GM21529 (cell line): ENCODE data around the gene OTOF.

Experiments used
- ATAC-seq: cut with Tn5 transposase; IDR thresholded peaks from one replicate; pipeline ENCODE4 v1.9.1; 2021; ENCODE audit not compliant: unreplicated experiment

The OTOF gene

DNA sequence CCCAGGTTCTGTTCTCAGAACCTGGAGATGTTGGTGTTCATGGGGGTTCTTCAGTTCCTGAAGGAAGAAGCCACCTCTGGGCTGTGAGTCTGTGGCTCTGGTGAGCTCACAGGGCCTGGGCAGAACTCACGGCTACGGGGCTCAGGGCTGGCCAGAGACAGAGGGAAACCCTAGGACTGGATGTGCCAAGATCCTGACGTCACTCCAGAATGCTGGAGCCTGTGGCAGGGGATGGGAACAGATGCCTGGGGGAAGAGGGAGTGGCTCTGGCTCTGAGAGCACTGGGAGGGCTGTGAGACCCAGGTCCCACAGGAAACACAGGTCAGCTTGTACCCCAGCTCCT, at the start of gene OTOF:
Gene OTOF (minus strand): TSS at position 214 of the 343 bp plus-strand sequence.
- no peak for ATAC-seq

DNA sequence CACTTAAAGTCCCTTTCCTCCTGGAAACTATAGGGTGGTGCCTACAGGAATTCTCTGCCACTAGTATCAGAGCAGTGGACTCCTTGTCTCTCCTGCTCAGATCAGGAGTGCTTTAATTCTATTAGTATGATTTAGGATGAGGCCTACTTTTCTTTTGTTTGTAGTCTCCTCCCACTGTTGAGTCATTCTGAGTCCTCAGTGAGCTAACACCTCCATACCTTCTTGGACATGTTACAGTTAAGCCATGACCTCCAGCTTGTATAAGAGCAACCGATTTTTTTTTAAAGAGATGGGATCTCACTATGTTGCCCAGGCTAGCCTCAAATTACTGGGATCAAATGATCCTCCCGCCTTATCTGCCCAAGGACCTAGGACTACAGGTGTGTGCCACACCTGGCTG, 48.7 kb upstream of the OTOF start:
- no peak for ATAC-seq

DNA sequence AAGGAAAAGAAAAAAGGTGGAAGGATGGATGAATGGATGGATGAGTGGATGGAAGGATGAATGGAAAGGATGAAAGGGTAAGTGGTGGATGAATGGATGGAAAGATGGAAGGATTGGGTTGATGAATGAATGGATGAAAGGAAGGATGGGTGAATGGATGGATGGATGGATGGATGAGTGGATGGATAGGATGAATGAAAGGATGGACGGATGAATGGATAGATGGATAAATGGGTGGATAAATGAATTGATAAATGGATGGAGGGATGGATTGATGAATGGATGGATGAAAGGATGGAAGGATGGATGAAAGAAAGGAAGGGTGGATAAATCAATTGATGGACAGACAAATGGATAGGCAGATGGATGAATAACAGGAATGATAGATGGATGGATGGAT, 48.2 kb upstream of the OTOF start:
- no peak for ATAC-seq

DNA sequence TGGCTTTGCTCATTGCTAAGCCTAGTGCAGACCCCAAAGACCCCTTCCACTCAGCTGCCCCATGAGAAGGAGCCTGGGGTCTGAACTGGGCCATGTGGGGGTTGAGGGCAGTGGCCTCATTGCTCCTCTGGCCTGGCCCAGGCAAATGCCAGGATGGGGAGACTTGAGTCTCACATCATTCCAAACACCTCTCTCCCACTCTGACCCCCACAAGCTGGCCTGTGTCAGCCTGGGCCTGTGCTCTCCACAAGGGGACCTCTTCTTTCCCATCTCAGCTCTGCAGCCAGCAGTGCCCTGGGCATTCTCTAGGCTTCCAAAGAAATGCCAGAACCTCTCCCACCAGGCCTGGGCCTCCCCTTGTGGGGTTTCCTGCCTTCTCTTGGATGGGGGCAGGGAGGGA, 45.8 kb upstream of the OTOF start:
- no peak for ATAC-seq

DNA sequence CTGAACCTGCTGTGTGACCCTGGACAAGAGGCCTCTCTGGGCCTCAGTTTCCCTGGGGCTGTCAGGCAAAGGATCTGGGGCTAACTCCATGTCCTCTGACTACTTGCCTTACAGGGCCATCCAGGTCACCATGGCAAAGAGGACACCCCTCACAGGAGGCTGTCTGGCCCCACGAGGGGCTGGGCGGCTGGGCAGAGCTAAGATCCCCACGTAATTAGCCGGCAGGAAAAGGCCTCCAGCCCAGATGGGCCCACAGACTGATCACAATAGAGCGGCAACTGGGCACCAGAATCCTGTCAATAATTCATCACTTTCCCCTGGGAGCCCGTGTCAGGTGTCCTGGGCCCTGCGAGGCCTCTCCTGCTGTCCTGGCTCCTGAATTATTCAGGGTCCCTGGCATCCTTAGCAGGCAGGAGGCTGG, 44.8 kb upstream of the OTOF start:
- no peak for ATAC-seq

DNA sequence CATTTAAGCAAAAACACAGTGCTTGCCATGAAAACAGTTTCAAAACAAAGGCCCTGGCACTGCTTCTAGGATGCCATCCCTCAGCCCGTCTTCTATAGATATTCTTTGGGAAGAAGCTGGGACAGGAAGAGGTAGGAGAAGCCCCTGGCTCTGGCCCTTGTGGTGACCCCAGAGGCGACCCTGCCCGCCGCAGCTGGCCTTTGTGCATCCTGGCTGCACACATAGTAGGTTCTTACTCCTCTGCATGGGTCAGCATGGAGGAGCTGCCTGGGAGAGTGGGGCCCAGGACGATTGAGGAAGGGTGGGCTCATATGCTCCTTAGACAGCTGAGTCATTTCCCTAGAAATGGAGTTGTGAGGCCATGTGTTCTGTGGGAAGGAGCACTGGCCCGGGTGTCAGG, 44.4 kb upstream of the OTOF start:
- no peak for ATAC-seq

DNA sequence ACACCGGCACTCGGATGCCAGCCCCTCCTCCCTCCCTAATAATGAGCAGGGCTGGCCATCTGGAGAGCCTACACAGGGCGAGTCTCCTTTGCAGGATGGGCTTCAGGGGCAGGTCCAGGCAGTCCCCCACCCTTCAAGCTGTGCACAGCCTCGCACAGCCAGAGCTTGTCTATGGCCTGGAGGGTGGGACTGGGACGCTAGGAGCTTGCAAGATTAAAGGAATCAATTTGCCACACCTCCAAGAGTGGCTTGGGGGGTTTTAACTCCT, 43.9 kb upstream of the OTOF start:
- ATAC-seq, result no peak

DNA sequence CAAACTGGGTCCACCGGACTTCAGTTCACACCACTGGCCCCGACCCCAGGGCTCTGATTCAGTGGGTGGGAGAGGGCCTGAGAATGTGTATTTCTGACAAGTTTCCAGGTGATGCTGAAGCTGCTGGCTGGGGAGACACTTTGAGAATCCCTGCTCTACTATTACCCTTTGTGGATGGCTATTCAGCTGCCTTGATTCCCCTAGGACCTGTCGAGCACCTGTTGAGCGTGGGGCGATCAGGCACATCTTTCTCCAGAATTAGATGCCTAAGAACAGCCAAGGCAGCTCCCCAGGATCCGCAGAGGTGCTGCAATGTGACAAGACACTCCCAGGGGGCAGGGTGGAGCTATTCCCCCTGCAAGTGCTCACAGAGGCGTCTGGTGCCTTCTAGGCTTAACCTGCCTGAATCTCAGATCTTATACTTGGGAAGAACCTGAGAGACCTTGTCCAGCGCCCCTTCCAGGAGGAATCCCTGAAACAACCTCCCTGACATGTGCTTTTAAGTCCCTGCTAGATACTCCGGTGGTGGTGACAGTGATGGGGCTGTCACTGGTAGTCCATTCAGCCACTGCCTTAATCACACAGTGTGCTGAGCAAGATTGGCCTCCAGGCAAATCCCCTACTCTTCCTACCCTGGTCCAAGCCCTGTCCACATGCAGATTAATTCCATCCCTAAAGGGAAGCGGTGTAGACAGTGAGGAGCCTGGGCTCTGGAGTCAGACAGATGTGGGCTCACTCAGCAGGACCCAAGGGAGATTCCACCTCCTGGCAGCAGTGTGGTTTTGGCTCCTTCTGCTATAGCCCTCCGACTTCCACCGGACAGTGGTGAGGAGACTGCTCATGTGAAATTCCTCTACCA, 43.4 kb upstream of the OTOF start:
- ATAC-seq, result no peak

DNA sequence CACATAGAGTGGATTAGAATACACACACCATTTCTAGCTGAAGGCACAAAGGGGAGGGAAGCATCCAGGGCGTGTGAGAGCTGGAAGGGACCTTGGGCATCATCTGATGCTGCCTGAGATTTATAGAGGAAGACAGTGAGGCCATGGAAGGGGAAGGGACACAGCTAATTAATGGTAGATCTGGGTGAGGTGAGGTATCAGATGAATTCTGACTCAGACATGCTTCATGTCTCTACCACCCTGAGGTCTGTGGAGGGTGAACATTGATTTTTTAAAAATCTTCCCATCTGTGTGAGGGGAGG, 42.2 kb upstream of the OTOF start:
- ATAC-seq, result no peak

DNA sequence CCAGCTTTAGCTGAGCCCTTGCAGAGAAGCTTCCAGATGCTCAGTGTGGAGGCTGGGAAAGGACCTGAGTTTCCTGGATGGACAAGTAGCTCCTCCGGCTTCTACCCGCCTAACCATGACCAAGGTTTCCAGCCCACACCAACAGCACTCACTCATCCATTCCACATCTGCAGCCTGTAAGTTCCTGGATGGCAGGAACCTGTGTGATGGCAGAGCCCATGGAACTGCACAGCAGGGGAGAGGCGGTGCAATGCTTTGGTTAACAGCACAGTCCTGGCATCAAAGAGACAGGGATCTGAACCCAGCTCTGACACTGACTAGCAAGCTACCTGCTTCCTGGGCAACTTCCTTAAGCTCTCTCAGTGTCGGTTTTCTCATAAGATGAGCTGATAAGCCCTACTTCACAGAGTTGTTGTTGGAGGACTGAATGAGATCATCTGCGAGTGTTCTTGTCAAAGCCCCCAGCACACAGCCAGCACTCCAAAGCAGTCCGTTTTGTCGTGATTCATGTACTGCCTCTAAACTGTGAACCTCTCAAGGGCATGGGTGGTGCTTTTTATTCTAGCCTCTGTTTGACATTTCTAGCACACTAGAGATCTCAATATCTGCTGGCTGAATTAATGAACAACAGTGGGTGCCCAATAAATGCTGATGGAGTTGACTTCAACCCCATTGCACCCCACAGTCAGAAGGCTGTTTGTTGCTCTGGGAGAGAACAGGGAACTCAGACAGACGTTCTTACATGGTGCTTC, 41.6 kb upstream of the OTOF start:
- ATAC-seq, result no peak

DNA sequence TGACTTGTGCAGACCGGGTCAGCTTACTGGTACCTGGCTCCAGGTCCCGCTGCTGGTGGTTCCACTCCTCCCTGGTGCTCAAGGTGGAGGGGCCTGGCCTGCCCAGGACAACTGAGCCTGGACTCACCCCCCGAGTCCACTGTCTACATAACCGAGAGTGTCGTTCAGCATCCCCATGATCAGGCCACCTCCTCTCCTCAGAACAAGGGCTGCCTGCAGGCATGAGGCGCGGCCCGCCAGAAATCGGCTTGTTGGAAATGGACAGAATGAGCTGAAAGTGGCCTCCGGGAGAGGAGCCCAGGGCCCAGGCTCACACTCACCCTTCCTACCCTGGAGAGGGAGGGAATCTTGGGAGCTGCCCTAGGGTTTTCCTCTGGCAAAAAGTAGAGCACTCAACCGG, 38.9 kb upstream of the OTOF start:
- ATAC-seq, result no peak

DNA sequence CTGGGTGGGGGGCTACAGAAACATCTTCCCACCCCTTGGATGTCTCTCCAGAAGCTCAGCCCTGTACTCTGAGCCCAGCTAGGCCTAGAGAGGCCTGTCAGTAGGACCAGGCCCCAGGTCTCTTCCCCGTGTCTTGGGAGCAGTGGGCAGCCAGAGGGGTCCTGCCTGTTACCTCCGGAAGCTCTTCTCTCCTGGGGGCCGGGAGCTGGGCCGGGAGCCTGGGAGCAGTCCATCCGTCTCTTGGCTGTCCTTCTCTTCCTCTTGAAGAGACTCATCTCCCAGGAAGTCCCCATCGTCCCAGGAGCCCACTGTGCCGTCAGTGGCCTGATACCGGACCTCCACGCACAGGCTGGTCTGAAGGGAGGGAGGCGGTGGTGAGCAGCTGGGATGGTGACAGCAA, 38.3 kb upstream of the OTOF start:
- ATAC-seq, result no peak

DNA sequence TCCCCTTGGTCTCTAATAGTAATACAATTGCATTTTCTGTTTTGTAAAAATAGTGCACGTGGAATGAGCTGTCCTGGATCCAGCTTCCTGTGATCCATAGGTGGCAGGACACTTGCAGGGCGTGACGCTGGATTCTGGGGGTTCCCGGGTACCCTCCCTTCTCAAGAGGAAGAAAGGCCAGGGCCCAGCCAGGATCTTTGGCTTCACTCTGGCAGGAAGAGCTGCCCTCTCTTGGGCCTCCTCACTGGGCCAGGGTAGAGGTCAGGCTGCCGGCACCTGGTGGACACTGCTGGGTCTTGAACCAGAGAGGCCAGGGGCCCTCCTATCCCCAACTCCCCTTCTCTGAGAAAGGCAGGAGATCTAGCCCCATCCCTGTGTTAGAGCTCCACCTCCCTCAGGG, 37.8 kb upstream of the OTOF start:
- ATAC-seq, result no peak

DNA sequence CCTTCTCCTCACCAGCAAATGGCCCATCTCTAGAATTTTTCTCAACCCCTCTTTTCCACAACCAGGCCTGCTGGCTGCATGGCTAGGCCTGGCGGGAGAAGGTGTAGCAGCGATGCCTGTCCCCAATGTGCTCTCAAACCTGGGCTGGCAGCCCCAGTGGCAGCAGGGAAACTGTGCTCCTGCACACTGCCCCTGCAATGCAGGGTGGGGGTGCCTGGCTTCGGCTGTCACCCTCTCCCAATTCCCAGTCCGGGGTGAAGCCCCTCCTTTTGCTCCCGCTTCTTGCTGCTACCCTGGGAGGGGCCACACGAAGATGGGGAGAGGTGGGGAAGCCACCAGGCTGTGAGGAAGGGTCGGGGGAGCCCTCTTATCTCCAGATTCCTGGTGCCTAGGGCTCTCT, 36.1 kb upstream of the OTOF start:
- ATAC-seq, result no peak

DNA sequence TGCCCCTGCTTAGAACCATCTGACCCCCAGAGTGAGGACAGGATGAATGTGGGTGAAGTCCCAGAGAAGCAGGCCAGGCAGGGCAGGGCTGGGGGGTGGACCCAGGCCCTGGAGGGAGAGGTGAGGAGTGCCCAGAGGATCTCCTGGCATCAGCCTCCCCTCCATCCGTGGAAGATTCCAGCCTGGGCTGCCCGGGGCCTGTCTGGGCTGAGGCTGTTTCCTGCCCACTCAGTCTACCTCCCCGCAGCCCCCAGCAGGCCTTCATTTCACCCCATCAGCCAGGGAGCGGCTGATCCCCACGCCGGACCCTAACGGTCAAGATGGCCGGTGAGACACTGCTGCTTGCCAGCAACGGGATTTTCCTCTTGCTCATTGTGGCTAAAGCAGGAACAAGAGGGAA, 35.3 kb upstream of the OTOF start:
- no peak for ATAC-seq

DNA sequence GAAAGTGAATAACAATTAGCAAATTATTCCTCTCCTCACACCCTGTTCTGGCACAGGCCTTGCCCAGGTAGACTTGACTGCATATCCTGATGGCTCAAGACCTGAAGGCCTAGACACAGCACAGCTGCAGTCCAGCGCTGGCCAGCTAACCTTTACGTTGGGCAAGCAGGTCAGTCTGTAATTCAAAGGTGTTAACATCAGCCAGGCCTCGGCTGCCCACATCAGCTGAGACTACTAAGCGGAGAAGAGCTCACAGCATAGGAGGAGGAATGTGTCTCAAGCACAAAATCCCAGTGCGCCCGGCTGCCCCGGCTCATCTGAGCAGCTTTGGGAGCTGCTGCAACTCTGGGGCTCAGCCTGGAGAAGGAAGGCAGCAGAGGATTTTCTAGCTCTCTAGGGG, 33.5 kb upstream of the OTOF start:
- ATAC-seq, result no peak

DNA sequence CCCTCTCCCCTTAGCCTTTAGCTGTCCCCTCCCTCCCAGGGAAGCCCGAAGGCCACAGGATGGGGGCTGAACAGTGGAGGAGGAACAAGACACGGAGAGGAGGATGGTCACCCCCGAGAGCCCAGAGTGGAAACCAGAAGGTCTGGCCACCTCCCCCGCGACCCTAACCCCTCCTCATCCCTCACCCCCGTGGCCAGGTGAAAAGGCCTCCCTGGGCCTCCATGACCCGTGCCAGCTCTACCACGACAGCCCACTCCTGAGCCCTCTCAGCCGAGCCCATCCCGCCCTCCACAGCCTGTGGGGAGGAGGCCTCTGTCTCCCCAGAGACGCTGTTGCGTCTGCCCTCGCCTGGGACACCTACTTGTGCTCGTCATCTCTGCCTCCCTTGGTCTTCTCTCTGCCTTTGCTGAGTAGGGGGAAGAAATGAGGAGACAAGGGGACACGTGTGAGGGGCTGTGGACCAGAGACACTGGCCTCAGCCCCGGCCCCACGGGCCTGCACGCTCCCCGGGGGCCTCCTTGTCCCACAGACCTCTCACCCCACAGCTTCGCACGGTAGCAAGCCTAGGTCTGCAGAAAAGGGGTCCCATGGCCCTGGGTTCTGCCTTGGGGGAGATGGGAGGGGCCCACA, 32.5 kb upstream of the OTOF start:
- no peak for ATAC-seq

DNA sequence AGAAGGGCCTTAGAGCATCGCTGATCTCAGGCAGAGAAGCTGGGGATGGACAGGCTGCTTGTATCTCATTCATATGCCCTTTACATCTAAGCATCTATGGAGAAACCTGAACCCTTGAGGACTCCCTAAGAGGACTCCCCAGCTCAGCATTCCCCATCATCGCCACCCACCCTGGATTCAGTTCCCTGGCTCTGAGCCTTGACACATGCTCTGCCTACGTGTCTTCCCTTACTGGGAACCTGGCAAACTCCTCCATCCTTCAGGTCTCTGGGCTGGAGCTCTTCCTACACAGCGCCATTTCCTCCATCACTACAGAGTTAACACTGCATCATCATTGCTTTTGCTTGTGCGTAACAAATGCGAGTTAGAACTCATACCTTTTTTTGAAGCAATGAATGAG, 31.2 kb upstream of the OTOF start:
- ATAC-seq, result no peak

DNA sequence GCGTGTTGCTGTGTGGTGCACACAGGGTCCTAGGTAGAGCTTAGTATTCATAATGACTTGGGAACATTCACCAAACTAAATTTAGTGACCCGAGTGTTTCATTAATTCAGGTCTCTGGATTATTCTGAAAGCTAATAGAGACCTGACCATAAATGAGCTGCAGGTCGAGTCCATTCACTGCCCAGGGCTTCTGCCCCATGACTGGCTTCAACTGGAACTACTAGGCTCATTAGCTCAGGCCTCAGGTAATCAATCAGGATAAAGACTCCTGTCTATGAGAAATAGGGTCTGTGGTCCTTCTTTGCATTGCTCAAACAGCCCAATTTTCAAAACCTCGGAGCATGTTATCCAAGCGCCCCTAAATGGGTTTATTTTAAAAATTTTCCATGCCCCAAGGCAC, 30.0 kb upstream of the OTOF start:
- ATAC-seq, result no peak

DNA sequence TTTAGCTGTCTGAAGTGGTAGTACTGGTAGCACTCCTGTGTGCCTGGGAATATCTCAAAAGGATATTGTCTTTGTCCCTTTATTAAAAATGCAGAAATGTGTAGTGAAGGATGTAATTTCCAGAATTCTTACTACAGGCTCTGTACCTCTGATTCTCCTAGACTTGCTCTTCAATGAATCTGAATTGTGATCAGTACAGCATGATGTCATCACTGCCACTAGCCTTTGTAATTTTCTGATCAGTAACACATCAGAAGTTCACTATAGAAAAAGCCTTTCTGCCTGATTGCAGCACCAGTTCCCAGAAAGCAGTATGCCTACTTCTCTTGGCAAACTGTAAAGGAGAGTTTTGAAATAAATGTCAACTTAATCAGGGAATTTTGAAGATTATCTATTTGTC, 29.2 kb upstream of the OTOF start:
- ATAC-seq, result no peak

DNA sequence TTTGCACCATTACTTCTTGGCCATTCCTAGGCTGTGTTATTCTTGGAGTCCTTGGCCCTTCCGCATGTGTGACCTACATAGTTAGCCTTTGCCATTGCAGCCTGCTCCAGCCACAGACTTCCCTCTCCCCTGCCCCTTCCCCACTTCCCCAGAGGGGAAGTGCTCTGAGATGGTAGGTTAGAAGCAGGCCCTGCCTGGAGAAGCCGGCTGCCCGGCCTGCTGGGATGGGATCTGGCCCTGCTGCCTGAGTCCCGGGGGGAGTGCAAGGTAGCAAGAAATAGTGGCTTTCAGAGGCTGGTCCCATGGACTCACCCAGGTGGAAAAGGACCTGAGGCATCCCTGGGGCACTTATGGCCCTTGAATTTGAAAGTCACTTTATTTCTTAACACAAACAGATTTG, 28.4 kb upstream of the OTOF start:
- no peak for ATAC-seq

DNA sequence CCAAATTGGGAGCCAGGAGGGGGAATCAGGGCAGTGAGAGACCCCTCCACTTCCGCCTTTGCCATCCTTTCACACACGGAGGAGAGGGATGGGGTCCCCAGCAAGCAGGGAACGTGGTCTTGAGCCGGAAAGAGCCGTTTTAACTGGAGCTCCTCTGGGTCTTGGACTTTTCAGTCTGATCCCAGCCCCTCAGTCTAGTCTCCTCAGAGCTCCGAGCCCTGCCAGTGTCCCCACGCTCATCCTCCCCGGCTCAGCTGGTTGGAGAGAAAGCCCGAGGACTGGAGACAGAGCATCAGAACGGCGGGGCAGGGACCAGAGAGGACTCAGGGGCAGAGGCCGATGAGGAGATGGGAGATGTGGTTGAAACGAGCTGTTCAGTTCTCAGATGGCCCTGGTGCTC, 26.1 kb upstream of the OTOF start:
- no peak for ATAC-seq
